ENCODE measurements around the gene GSPT2.

DNA sequence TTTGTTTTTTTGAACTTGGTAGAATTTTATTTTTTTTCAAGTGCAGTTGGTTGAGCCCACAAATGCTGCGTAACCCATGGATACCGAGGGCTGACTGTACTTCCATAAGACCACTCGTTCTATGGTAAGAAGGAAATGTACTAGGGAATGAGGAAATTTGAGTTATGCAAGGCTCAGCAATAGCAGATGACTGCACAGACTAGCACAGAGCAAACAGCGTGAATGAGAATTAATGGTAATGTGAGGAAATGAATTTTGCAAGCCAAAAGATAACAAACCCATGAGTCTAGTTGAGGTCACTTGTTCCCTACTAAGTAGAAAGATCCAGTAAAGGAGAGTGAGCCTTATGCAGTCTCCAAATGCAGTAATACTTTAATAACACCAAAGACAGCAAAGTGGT is 17.4 kb downstream of the GSPT2 start:
- TF ChIP-seq, protein P1, sequence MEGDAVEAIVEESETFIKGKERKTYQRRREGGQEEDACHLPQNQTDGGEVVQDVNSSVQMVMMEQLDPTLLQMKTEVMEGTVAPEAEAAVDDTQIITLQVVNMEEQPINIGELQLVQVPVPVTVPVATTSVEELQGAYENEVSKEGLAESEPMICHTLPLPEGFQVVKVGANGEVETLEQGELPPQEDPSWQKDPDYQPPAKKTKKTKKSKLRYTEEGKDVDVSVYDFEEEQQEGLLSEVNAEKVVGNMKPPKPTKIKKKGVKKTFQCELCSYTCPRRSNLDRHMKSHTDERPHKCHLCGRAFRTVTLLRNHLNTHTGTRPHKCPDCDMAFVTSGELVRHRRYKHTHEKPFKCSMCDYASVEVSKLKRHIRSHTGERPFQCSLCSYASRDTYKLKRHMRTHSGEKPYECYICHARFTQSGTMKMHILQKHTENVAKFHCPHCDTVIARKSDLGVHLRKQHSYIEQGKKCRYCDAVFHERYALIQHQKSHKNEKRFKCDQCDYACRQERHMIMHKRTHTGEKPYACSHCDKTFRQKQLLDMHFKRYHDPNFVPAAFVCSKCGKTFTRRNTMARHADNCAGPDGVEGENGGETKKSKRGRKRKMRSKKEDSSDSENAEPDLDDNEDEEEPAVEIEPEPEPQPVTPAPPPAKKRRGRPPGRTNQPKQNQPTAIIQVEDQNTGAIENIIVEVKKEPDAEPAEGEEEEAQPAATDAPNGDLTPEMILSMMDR (IDR thresholded peaks at IDR 0.05; ENCODE audit: low read depth, low read length, missing input control), result no peak
- TF ChIP-seq RAD21 (IDR thresholded peaks at IDR 0.05), result no peak
- no peak for TF ChIP-seq TAF1 (conservative IDR thresholded peaks at IDR 0.05)
- TF ChIP-seq HNF4A (conservative IDR thresholded peaks at IDR 0.05), result no peak
- TF ChIP-seq, protein P2, sequence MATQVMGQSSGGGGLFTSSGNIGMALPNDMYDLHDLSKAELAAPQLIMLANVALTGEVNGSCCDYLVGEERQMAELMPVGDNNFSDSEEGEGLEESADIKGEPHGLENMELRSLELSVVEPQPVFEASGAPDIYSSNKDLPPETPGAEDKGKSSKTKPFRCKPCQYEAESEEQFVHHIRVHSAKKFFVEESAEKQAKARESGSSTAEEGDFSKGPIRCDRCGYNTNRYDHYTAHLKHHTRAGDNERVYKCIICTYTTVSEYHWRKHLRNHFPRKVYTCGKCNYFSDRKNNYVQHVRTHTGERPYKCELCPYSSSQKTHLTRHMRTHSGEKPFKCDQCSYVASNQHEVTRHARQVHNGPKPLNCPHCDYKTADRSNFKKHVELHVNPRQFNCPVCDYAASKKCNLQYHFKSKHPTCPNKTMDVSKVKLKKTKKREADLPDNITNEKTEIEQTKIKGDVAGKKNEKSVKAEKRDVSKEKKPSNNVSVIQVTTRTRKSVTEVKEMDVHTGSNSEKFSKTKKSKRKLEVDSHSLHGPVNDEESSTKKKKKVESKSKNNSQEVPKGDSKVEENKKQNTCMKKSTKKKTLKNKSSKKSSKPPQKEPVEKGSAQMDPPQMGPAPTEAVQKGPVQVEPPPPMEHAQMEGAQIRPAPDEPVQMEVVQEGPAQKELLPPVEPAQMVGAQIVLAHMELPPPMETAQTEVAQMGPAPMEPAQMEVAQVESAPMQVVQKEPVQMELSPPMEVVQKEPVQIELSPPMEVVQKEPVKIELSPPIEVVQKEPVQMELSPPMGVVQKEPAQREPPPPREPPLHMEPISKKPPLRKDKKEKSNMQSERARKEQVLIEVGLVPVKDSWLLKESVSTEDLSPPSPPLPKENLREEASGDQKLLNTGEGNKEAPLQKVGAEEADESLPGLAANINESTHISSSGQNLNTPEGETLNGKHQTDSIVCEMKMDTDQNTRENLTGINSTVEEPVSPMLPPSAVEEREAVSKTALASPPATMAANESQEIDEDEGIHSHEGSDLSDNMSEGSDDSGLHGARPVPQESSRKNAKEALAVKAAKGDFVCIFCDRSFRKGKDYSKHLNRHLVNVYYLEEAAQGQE (IDR thresholded peaks at IDR 0.05), result no peak
- no peak for TF ChIP-seq RXRA (IDR thresholded peaks at IDR 0.05)
- TF ChIP-seq, protein P3, sequence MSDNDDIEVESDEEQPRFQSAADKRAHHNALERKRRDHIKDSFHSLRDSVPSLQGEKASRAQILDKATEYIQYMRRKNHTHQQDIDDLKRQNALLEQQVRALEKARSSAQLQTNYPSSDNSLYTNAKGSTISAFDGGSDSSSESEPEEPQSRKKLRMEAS (IDR thresholded peaks at IDR 0.05), result no peak
- TF ChIP-seq, protein P4, sequence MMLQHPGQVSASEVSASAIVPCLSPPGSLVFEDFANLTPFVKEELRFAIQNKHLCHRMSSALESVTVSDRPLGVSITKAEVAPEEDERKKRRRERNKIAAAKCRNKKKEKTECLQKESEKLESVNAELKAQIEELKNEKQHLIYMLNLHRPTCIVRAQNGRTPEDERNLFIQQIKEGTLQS (IDR thresholded peaks at IDR 0.05), result no peak
- TF ChIP-seq JUND (IDR thresholded peaks at IDR 0.05), result no peak
- TF ChIP-seq YY1 (IDR thresholded peaks at IDR 0.05), result no peak
- TF ChIP-seq GABPA (IDR thresholded peaks at IDR 0.05 in 1 of 2, conservative IDR thresholded peaks at IDR 0.05 in 1 of 2), result no peak

All from liver (tissue), 3 donors.